K562 (cell line): ENCODE results near the gene AHNAK. TPM values are rescaled to one million over a fixed set of nuclear protein-coding genes. Genes with fewer than 3 reads are reported as not detected.

Experiments used
- CHAMP1 ChIP-seq: fragments of 450-650 bp; IDR thresholded peaks from 2 replicates; pipeline ENCODE4 v1.6.1; 2016; ENCODE audit warnings: mild to moderate bottlenecking
- HOXB6 ChIP-seq: fragments of 250-450 bp; sonication (Bioruptor Pico); IDR thresholded peaks from 2 replicates; pipeline ENCODE4 v1.5.1; 2022; ENCODE audit warnings: mild to moderate bottlenecking, borderline replicate concordance
- NR2C1 ChIP-seq, 2 experiments: fragments of 450-650 bp; IDR thresholded peaks; 2 replicates each; pipeline ENCODE4 v1.6.1; 2017; ENCODE audit warnings: mild to moderate bottlenecking in 2 of 2, antibody characterized with exemption in 1 of 2, inconsistent platforms in 1 of 2, missing compliant biosample characterization in 1 of 2, missing genetic modification characterization in 1 of 2
- NR2C2 ChIP-seq, 2 experiments: fragments of 200-800 bp in 1 of 2; sonication (Bioruptor generic) in 1 of 2; sonication (generic) in 1 of 2; formaldehyde crosslinking in 1 of 2; IDR thresholded peaks; 2 replicates each; pipeline versions ENCODE4 v1.6.1 to v1.8.0; 2016 to 2022; ENCODE audit warnings: mild to moderate bottlenecking in 1 of 2, missing compliant biosample characterization in 1 of 2, missing genetic modification characterization in 1 of 2, missing genetic modification reagents in 1 of 2
- NR2F6 ChIP-seq: fragments of 450-650 bp; formaldehyde crosslinking; IDR thresholded peaks from 2 replicates; pipeline ENCODE4 v1.4.0; 2020; ENCODE audit warnings: mild to moderate bottlenecking
- TCF7 ChIP-seq: sonication (generic); IDR thresholded peaks from 2 replicates; pipeline ENCODE4 v1.6.1; 2016; ENCODE audit warnings: antibody characterized with exemption, borderline replicate concordance
- ZKSCAN8 ChIP-seq: fragments of 200-800 bp; sonication (Bioruptor generic); IDR thresholded peaks from 2 replicates; pipeline ENCODE4 v1.6.1; 2016; ENCODE audit warnings: missing genetic modification characterization, missing compliant biosample characterization
- ZNF316 ChIP-seq: fragments of 450-650 bp; IDR thresholded peaks from 2 replicates; pipeline ENCODE4 v1.6.1; 2016
- polyA plus RNA-seq, 8 experiments: library from polyadenylated mRNA; depleted of rRNA in 4 of 8; stranded (reverse) in 5 of 8; unstranded in 3 of 8; fragments of >200 nt; fragmentation: Nextera tagmentation in 2 of 8; fragmentation: Illumina TruSeq in 1 of 8; extraction: Ambion mirVana in 2 of 8; extraction: Trizol in 1 of 8; gene quantifications; 2 replicates each; pipeline versions ENCODE4 v1.2.1 to v1.2.3, GENCODE V29; 2011 to 2014; ENCODE audit warnings: inconsistent platforms in 1 of 8, missing spikeins in 1 of 8
- total RNA-seq, 7 experiments: library from RNA; depleted of rRNA in 6 of 7; stranded (reverse); fragments of >200 nt in 6 of 7; fragmentation: Illumina TruSeq in 2 of 7; extraction: Trizol in 2 of 7; gene quantifications; 2 replicates each; pipeline versions ENCODE4 v1.2.1 to v1.2.3, GENCODE V29; 2011 to 2021; ENCODE audit warnings: low replicate concordance in 1 of 7

Gene AHNAK
- total and polyA plus RNA-seq, 9 of the 15 experiments (the other 6 are each of a cell fraction or from before 2014, with no cell fraction given): 1.5 to 89.7 (median 45.0) TPM

DNA sequence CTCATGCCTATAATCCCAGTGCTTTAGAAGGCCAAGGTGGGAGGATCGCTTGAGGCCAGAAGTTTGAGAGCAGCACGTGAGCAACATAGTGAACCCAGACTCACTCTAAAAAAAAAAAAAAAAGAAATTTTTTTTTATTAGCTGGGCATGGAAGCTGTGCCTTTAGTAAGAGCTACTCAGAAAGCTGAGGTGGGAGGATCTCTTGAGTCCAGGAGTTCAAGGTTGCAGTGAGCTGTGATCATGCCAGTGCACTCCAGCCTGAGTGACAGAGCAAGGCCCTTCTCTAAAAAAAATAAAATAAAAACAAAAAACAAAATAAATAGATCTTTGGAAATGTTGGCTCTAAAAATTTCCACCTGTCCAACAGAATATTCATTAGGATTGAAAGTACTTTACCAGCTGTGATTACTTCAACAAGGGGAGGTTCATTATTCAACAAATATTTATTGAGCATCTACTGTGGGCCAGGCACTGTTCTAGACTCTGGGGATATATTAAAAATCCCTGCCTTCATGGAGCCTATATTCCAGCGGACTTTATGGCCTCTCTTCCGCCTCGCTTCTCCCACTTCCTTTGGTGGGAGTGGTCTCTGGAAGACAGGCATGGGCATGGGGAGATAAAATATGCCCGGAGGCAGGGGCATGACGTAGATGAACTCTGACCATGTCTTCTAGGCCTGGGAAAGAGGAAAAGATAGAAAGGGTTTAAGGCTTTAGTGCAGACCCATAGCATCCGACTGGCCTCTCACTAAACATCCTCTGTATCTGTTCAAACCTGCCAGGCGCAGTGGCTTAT, 47.9 kb downstream of the AHNAK start (continued):
- TF ChIP-seq TCF7 (no peak), NR2C1 (IDR thresholded peaks at IDR 0.05) (peak; percentile 85), NR2C1 (tag; IDR thresholded peaks at IDR 0.05) (peak; percentile 81), NR2C2 (CRISPR knock-in tag; IDR thresholded peaks at IDR 0.05) (peak; percentile 43; the same call in 1 of the 2 replicates), NR2C2 (tag; IDR thresholded peaks at IDR 0.05) (peak; percentile 50; the same call in 1 of the 2 replicates), HOXB6 (CRISPR knock-in tag) (no peak), ZNF316 (0 out of 2 replicates have a peak, but pooled peaks have one; percentile 8), ZKSCAN8 (CRISPR knock-in tag) (no peak), NR2F6 (no peak), CHAMP1 (no peak)
